AG04449 (cell line): ENCODE measurements around the gene EXOC2.

Experiments
- CTCF ChIA-PET: fragments of 350-600 bp; formaldehyde crosslinking; extraction: SDS; loops from one replicate; lab custom pipeline; 2021; ENCODE audit warnings: antibody characterized with exemption; lab: Yijun Ruan, JAX
- POLR2A ChIA-PET: fragments of 400-600, 350-600 bp; formaldehyde crosslinking; extraction: SDS; loops from one replicate; lab custom pipeline; 2020; ENCODE audit warnings: antibody characterized with exemption, inconsistent platforms; lab: Yijun Ruan, JAX
- DNase-seq: peaks from one replicate; pipeline ENCODE4 v3.0.0-alpha.2; 2010; ENCODE audit warnings: low read depth, low spot score
- H3K4me3 ChIP-seq: 2 replicates; pipeline ENCODE4 v1.5.1; 2011; ENCODE audit warnings: low read depth, mild to moderate bottlenecking, control low read depth, low read length
- TF ChIP-seq, protein P1 (sequence below): IDR thresholded peaks from one replicate; pipeline ENCODE4 v1.5.1; 2011; ENCODE audit warnings: mild to moderate bottlenecking, moderate library complexity, low read length, control low read depth, inconsistent platforms; ENCODE audit not compliant: insufficient read depth; ENCODE audit errors: missing control alignments

EXOC2 gene

DNA sequence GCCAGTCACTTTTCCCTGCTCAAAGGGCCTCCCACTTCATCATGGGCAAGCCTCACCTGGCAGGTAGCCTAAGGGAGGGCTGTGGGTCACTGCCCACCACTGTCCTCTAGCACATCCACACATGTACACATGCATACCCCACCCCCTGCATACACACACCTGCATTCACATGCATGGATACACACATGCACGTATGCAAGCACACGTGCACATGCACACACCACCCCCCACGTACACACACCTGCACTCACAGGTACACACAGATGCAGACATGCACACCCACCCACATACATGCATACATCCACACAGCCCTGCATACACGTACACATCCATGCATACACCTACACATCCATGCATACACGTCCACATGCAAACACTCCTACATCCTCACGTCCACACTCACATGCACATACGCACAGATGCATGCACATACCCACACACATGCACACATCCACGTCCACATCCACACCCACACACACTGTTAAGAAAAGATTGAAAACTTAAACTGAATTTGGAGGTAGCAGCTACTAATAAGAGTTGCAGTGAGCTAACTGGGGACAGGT, 14.0 kb upstream of the EXOC2 start:
- H3K4me3 ChIP-seq = no peak overlapping the region
- ChIA-PET CTCF (interaction anchor here (0.6 to 2.9 kb wide), 2 partner anchors 15 to 114 kb away, joined by 3 to 18 read pairs; no protein-coding TSS in a partner anchor), POLR2A (interaction anchor here (0.7 kb wide), 1 partner anchor 14 kb away, joined by 3 read pairs; no protein-coding TSS in a partner anchor)
- TF ChIP-seq, protein P1, sequence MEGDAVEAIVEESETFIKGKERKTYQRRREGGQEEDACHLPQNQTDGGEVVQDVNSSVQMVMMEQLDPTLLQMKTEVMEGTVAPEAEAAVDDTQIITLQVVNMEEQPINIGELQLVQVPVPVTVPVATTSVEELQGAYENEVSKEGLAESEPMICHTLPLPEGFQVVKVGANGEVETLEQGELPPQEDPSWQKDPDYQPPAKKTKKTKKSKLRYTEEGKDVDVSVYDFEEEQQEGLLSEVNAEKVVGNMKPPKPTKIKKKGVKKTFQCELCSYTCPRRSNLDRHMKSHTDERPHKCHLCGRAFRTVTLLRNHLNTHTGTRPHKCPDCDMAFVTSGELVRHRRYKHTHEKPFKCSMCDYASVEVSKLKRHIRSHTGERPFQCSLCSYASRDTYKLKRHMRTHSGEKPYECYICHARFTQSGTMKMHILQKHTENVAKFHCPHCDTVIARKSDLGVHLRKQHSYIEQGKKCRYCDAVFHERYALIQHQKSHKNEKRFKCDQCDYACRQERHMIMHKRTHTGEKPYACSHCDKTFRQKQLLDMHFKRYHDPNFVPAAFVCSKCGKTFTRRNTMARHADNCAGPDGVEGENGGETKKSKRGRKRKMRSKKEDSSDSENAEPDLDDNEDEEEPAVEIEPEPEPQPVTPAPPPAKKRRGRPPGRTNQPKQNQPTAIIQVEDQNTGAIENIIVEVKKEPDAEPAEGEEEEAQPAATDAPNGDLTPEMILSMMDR = no peak
- no peak for DNase-seq

DNA sequence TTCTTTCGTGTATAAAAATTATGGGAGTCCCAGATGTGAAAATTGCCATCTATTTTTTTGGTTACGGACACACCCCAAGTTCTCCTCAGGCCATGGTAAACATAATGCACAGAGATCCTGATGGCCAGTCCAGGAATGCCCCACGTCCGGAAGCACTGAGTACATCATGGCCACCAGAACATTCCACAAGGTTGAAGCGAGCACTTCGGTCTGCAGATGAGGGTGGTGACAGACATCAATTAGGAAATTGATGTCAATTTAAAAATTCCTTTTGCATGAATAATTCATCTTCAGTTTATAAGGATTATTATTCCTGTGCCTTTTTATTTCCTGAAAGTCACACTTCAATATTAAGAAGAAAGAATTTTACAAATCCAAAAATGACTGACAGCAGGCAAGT, 13.2 kb upstream of the EXOC2 start:
- no peak overlapping the region for H3K4me3 ChIP-seq
- POLR2A ChIA-PET = no interaction called here
- TF ChIP-seq, protein P1 = no peak
- CTCF ChIA-PET = interaction anchor here (1.0 to 2.9 kb wide), 3 partner anchors 16 to 113 kb away, joined by 4 to 18 read pairs (median 5); no protein-coding TSS in a partner anchor
- DNase-seq = no peak

DNA sequence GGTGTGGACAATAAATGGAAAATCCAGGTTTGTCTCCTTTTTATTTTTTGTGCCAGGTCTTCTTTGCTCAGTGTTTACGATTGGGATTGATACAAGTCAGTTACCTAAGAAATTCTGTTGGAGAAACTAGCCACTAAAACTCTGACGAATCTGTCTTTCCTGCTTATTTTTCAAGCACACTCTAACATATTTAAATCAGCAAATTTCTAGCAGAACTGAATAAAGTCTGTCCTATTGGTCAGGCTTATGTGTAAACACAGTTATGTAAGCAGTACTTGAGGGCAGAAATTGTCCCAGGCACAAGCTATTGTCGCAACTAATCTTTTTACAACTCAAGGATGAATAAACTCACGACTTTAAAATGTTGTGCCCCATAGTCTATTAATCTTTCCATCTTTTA, 12.1 kb upstream of the EXOC2 start:
- H3K4me3 ChIP-seq = no peak overlapping the region
- ChIA-PET CTCF (interaction anchor here (1.1 to 2.9 kb wide), 3 partner anchors 17 to 111 kb away, joined by 3 to 18 read pairs (median 5); no protein-coding TSS in a partner anchor), POLR2A (no interaction called here)
- no peak for DNase-seq
- TF ChIP-seq, protein P1 = no peak

DNA sequence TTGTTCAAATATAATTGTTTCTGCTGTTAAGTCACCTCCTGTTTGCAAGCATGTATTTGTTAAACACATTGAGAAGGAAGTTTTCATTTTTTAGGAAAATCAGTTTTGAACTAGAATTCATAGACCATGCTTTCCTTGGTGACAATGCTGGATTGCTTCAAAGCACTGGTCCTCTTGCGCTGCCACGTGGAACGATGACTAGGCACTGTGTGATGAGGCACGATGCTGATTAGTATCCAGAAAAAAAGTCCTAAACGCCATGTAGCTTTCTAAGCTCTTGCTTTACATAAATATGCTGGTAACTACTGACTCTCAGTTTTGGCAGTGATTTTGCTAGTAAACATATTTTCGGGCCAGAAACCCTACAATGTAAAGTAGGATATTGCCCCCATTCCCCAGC, 11.1 kb upstream of the EXOC2 start:
- no peak overlapping the region for H3K4me3 ChIP-seq
- CTCF ChIA-PET = interaction anchor here (1.1 to 2.9 kb wide), 5 partner anchors 12 to 110 kb away, joined by 3 to 18 read pairs (median 5); partner anchors contain the start of gene EXOC2
- POLR2A ChIA-PET = no interaction called here
- TF ChIP-seq, protein P1 = no peak
- DNase-seq = no peak

DNA sequence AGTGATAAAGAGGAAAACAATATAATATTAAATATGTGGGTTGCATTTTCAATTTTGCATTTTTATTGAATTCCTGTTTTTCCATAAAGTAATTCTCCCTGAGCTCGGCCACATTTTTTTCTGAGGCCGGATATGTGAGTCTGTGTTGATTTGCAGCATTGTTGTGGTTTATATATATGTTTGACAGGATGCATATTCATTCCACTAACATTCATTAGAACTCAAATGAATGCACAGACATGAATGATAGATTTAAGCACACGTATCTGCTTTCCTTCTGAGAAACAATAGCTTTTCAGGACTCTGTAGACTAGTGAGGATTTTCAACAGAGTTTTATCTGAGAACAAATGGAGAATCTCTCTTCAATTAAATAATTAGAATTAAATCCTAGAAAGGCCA, 10.6 kb upstream of the EXOC2 start:
- ChIA-PET CTCF (interaction anchor here (1.1 to 1.3 kb wide), 3 partner anchors 11 to 94 kb away, joined by 3 to 9 read pairs (median 5); partner anchors contain the start of gene EXOC2), POLR2A (no interaction called here)
- TF ChIP-seq, protein P1 = no peak
- DNase-seq = no peak
- H3K4me3 ChIP-seq = no peak overlapping the region

DNA sequence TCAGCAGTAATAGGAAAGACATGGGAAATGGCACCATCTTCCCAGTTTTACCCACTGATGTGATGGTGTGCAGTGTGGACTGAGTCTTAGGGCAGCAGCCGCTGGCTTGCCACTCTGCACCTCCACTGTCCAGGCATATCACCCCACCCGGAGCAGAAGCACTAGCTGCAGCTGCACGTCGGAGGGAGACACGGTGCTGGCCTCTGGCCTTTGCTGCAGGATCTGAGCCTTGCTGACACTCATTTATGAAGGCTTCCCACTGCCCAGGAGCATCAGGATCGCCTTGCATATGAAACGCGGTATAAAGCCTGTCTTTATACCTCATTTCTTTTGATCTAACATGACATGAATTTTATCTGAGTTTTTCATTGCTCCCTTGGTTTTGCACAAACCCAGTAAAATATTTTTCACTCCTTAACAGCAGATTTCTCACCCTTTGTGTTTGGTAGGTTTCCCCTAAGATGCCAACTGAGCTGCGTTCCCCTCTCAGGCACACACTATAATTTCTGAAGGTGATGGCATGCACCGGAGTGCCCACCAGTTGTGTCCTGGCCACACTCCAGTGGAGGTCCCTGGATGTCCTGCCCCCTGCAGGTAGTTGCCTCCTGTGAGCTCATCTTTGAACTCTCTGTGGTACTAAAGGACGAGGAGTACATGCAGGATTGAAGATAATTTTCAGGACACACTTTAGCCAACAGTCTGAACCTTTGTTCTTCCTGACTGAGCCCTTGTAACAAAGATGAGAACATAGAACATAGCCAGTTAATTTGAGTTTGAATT, 9.0 kb upstream of the EXOC2 start:
- no peak overlapping the region for H3K4me3 ChIP-seq
- POLR2A ChIA-PET = no interaction called here
- CTCF ChIA-PET = interaction anchor here (1.4 to 1.5 kb wide), 2 partner anchors 12 to 109 kb away, joined by 3 read pairs; no protein-coding TSS in a partner anchor
- DNase-seq = no peak
- TF ChIP-seq, protein P1 = no peak
